ENCODE results near the gene FTSJ1.

The FTSJ1 gene

DNA sequence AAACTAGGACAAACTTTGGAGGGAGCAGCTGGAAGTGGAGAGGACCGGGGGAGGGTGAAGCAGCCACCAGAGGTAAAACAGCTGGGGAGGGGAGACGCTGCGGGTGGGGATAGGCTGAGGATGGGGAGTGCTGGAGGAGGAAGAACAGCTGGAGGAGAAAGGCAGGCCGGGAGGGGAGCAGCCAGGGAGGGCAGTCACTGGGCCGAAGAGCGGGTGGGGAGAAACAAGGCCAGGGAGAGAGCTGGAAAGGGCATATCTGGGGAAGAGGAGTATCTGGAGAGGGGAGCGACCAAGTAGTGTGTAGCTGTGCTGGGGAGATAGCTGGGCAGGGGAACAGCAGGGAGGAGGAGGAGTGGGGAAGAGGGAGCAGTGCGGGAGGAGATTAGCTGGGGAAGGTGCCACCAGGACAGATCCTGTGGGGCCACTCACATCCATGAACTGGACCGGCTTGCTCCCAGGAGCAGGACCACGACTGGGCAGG is 8.7 kb upstream of the FTSJ1 start:
- H3K4me3 ChIP-seq (ENCODE audit: low read depth, low read length) = no peak overlapping the region
- TF ChIP-seq CTCF (IDR thresholded peaks at IDR 0.05; ENCODE audit: control insufficient read depth, extremely low read depth, insufficient read depth) = no peak
- DNase-seq (ENCODE audit: low read depth) = no peak

DNA sequence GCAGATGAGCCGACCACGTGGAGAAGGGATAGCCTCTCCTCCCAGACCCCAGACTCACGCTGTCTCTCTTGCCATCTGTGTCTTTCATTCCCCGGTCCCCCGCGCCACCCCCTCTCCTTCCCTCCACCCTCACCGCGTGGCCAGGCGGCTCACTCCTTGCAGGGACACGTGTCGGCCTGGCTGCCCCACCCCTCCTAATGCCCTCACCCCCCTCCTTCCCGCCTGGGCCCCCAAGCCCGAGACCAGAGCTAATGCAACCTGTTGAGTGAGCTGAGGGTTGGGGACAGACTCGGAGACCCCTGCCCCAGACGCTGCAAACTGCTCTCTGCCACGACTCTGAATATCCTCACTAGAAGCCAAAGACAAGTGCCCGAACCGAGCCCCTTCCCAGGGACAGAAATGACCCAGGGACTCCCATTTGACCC is 7.7 kb upstream of the FTSJ1 start:
- no peak overlapping the region for H3K4me3 ChIP-seq (ENCODE audit: low read depth, low read length)
- DNase-seq (ENCODE audit: low read depth) = no peak
- no peak for TF ChIP-seq CTCF (IDR thresholded peaks at IDR 0.05; ENCODE audit: control insufficient read depth, extremely low read depth, insufficient read depth)

DNA sequence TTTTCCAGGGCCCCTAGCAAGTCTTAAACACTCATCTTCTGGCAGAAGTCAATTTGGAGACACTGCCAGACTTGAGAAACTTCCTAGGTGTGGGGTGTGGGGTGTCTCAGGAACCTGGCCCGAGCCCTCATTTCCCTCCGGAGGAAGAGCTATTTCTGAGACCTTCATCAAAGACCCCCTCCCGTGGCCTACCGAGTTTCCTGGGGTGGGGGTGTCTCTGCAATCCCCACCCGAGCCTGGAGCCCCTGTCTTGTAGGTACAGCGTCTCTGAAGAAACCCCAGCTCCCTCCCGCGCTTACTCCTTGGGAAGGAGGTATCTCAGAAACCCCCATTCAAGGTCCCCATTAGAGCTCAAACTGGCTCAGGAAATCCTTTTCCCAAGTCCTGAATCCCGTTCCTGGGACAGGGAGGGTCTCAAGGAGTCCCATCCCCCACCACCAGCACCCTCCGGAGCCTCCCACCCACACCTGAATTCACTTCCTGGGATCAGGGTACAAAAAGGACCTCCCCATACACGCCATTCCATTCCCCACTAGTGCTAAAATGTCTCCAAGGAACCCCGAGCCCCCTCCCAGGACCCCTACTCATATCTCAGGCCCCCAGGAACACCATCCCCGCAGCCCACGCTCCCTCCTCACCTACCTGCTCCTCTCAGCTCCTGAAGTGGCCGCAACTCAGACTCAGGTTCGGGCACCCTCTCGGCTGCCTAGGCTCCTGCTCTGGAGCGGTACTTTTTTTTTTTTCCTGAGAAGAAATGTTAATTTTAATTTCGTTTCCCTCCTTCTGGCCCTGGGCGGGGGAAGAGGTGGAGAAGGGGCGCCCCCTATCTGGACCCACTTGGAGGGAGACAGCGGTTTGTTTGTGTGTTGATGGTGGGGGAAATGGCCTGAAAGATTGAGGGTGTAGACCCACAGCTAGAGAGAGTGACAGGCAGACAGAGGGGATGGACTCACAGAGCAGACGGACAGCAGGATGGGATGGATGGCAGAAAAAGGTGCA is 7.0 kb upstream of the FTSJ1 start:
- TF ChIP-seq CTCF (IDR thresholded peaks at IDR 0.05; ENCODE audit: control insufficient read depth, extremely low read depth, insufficient read depth) = no peak
- no peak for DNase-seq (ENCODE audit: low read depth)
- H3K4me3 ChIP-seq (ENCODE audit: low read depth, low read length) = no peak overlapping the region

- no peak within 1 kb of the TSS for H3K4me3 ChIP-seq (ENCODE audit: low read depth, low read length)
- DNase-seq (ENCODE audit: low read depth) = no peak
- TF ChIP-seq CTCF (IDR thresholded peaks at IDR 0.05; ENCODE audit: control insufficient read depth, extremely low read depth, insufficient read depth) = no peak
These were observed 5.7 kb upstream of the FTSJ1 start, which contains the start of gene SLC38A5 for GRCh38 chrX:48470110-48470832. Gene SLC38A5 (minus strand): TSS chrX:48470260. CDS start chrX:48467924, 2,336 bp downstream.

DNA sequence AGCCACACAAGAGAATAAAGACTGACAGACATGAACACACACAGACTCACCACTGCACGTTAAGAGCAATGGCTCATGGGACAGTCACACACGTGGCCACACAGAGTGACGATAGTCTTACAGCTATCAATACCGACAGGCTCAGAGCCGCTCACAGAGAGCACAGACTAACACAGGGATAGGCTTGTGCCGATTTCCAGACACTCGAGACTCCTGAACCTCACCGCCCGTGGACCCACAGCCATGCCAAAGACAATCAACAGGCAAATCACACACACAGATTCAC is 5.2 kb upstream of the FTSJ1 start:
- TF ChIP-seq CTCF (IDR thresholded peaks at IDR 0.05; ENCODE audit: control insufficient read depth, extremely low read depth, insufficient read depth) = no peak
- DNase-seq (ENCODE audit: low read depth) = no peak
- H3K4me3 ChIP-seq (ENCODE audit: low read depth, low read length) = no peak overlapping the region

DNA sequence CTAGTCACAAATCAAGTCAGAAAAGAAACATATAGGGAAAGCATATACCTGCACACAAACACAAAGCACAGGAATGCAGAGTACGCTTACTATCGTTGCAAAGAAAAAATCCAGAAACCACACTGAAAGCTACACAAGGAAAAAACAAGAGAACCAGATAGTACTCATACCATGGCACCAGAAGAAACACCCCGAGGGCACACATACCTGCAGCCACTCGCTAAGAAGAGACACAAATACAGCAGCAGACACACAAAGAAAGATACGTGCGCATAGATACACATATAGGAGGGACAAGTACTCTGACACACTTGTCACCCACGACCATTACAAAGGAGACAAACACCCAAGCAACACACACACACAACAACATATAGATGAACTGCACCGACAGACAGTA is 4.5 kb upstream of the FTSJ1 start:
- no peak for TF ChIP-seq CTCF (IDR thresholded peaks at IDR 0.05; ENCODE audit: control insufficient read depth, extremely low read depth, insufficient read depth)
- no peak overlapping the region for H3K4me3 ChIP-seq (ENCODE audit: low read depth, low read length)
- DNase-seq (ENCODE audit: low read depth) = no peak
